PC-3 (cell line): ENCODE measurements around the gene COL25A1. TPM values are rescaled to one million over a fixed set of nuclear protein-coding genes. Genes with fewer than 3 reads are reported as not detected.

Experiments
- ATAC-seq: fragments of 200-7000 bp; cut with Tn5 transposase; 2 replicates; pipeline ENCODE4 v1.9.1; 2020; ENCODE audit warnings: mild to moderate bottlenecking, moderate library complexity
- BruUV-seq: library from RNA; stranded (reverse); fragments of 400-500 nt; replicated peaks from 2 replicates; lab custom pipeline; 2021; lab: Mats Ljungman, UMichigan
- CTCF ChIA-PET: fragments of 300-600 bp; sonication (Branson Sonifier 250); formaldehyde crosslinking; loops from one replicate; lab custom pipeline; 2022; ENCODE audit warnings: antibody characterized with exemption; lab: Charles Lee
- POLR2A ChIA-PET: fragments of 300-600 bp; sonication (Branson Sonifier 250); formaldehyde crosslinking; loops from one replicate; lab custom pipeline; 2022; ENCODE audit warnings: antibody characterized with exemption; ENCODE audit not compliant: unreplicated experiment; lab: Charles Lee
- DNase-seq: peaks from one replicate; pipeline ENCODE4 v3.0.0-alpha.2; 2015
- H2AFZ ChIP-seq: fragments of 300-600 bp; sonication (generic); 2 replicates; pipeline ENCODE4 v1.6.0; 2016; ENCODE audit warnings: antibody characterized with exemption, low read length
- H3F3A ChIP-seq: fragments of 300-600 bp; sonication (generic); one replicate; pipeline ENCODE4 v1.6.0; 2017; ENCODE audit warnings: antibody characterized with exemption, low read length, control low read depth, mild to moderate bottlenecking; ENCODE audit not compliant: unreplicated experiment
- H3K27ac ChIP-seq: fragments of 300-600 bp; sonication (generic); 2 replicates; pipeline ENCODE4 v1.5.1; 2016; ENCODE audit warnings: mild to moderate bottlenecking, low read length
- H3K27me3 ChIP-seq: fragments of 300-600 bp; sonication (generic); 2 replicates; pipeline ENCODE4 v1.6.1; 2016; ENCODE audit warnings: low read length, mixed read lengths
- H3K36me3 ChIP-seq: fragments of 300-600 bp; sonication (generic); 2 replicates; pipeline ENCODE4 v1.6.1; 2016; ENCODE audit warnings: low read depth, mixed run types, low read length, mixed read lengths
- H3K4me1 ChIP-seq: fragments of 300-600 bp; sonication (generic); 2 replicates; pipeline ENCODE4 v1.5.1; 2016; ENCODE audit warnings: low read length; ENCODE audit not compliant: insufficient read depth
- H3K4me2 ChIP-seq: fragments of 300-600 bp; sonication (generic); 2 replicates; pipeline ENCODE4 v1.6.0; 2016; ENCODE audit warnings: low read length
- H3K4me3 ChIP-seq: fragments of 300-600 bp; sonication (generic); 2 replicates; pipeline ENCODE4 v1.5.1; 2016; ENCODE audit warnings: mild to moderate bottlenecking, low read length, mixed read lengths
- H3K79me2 ChIP-seq: fragments of 300-600 bp; sonication (generic); 2 replicates; pipeline ENCODE4 v1.6.1; 2017; ENCODE audit warnings: low read length, mixed read lengths
- H3K9ac ChIP-seq: fragments of 300-600 bp; sonication (generic); 2 replicates; pipeline ENCODE4 v1.6.0; 2016; ENCODE audit warnings: mild to moderate bottlenecking, low read length
- H3K9me2 ChIP-seq: fragments of 300-600 bp; sonication (generic); replicated peaks from 2 replicates; pipeline ENCODE4 v1.6.1; 2016; ENCODE audit warnings: mixed run types, low read length, mixed read lengths
- H3K9me3 ChIP-seq: fragments of 300-600 bp; sonication (generic); 2 replicates; pipeline ENCODE4 v1.6.1; 2016; ENCODE audit warnings: low read length, mixed read lengths
- H4K20me1 ChIP-seq: fragments of 300-600 bp; sonication (generic); 2 replicates; pipeline ENCODE4 v1.6.1; 2016; ENCODE audit warnings: low read length, mixed read lengths
- CTCF ChIP-seq: fragments of 300-600 bp; sonication (generic); conservative IDR thresholded peaks from 2 replicates; pipeline ENCODE4 v1.5.1; 2017; ENCODE audit warnings: antibody characterized with exemption, low read depth, mild to moderate bottlenecking, low read length
- EZH2 ChIP-seq: fragments of 300-600 bp; sonication (generic); IDR thresholded peaks from one replicate; pipeline ENCODE4 v1.6.1; 2017; ENCODE audit warnings: antibody characterized with exemption, mild to moderate bottlenecking, low read length; ENCODE audit not compliant: unreplicated experiment
- EZH2phosphoT487 ChIP-seq: fragments of 300-600 bp; sonication (generic); IDR thresholded peaks from 2 replicates; pipeline ENCODE4 v1.6.1; 2018; ENCODE audit warnings: mild to moderate bottlenecking, antibody characterized with exemption, low read length, borderline replicate concordance
- intact Hi-C: fragments of 100-400 bp; cut with micrococcal nuclease; formaldehyde crosslinking; loops from 2 replicates; pipeline ENCODE4 v1.9.0; 2023
- total RNA-seq: library from RNA; depleted of rRNA; stranded (reverse); fragments of >200 nt; gene quantifications from 2 replicates; pipeline ENCODE4 v1.2.3, GENCODE V29; 2014

The COL25A1 gene
- total RNA-seq, 1 experiment from 2014 or later: not detected

GRCh38 chr4:109044431-109044830 lies 258.0 kb downstream of the COL25A1 start:
- H3K4me1 ChIP-seq: no peaks in the 10 kb centered on the region

GRCh38 chr4:109043286-109043685 lies 259.2 kb downstream of the COL25A1 start:
- H3K27me3 ChIP-seq: peaks cover 6% of the 10 kb centered on the region; the same call in 1 of the 2 replicates
- no peaks in the 10 kb centered on the region for H3K79me2 ChIP-seq
- no peaks in the 10 kb centered on the region for H3F3A ChIP-seq
- no peaks in the 10 kb centered on the region for H4K20me1 ChIP-seq
- no TSS peak for BruUV-seq
- ATAC-seq (no peak), DNase-seq (no peak)
- H3K4me3 ChIP-seq: no peak overlapping the region
- POLR2A ChIA-PET: no interaction called here
- intact Hi-C loops: no loop called here
- H3K9ac ChIP-seq: no peak overlapping the region
- no peak overlapping the region for H2AFZ ChIP-seq
- no peak overlapping the region for H3K27ac ChIP-seq
- CTCF ChIA-PET: no interaction called here
- no peaks in the 10 kb centered on the region for H3K4me1 ChIP-seq
- TF ChIP-seq CTCF: no peak
- no peak for TF ChIP-seq EZH2phosphoT487
- TF ChIP-seq EZH2: no peak
- H3K9me3 ChIP-seq: no peaks in the 10 kb centered on the region
- H3K4me2 ChIP-seq: no peak overlapping the region
- H3K9me2 ChIP-seq: no peaks in the 10 kb centered on the region
- H3K36me3 ChIP-seq: no peaks in the 10 kb centered on the region

More at GRCh38 chr4:109044431-109044830, 258.0 kb downstream of the COL25A1 start:
- no peaks in the 10 kb centered on the region for H3K79me2 ChIP-seq
- no peaks in the 10 kb centered on the region for H3K36me3 ChIP-seq
- no peak overlapping the region for H2AFZ ChIP-seq
- H3K4me2 ChIP-seq: no peak overlapping the region
- no TSS peak for BruUV-seq
- ChIA-PET CTCF (no interaction called here), POLR2A (no interaction called here)
- no peak overlapping the region for H3K4me3 ChIP-seq
- intact Hi-C loops: no loop called here
- H4K20me1 ChIP-seq: no peaks in the 10 kb centered on the region
- H3K27ac ChIP-seq: no peak overlapping the region
- H3K9me3 ChIP-seq: no peaks in the 10 kb centered on the region
- no peak for ATAC-seq
- no peaks in the 10 kb centered on the region for H3K9me2 ChIP-seq
- no peak for TF ChIP-seq EZH2phosphoT487
- TF ChIP-seq CTCF: no peak
- no peak for TF ChIP-seq EZH2
- DNase-seq: no peak
- H3K9ac ChIP-seq: no peak overlapping the region
- H3K27me3 ChIP-seq: peaks cover 6% of the 10 kb centered on the region; the same call in 1 of the 2 replicates
- H3F3A ChIP-seq: no peaks in the 10 kb centered on the region

GRCh38 chr4:109041463-109042360 lies 260.7 kb downstream of the COL25A1 start:
- Histone ChIP-seq H3K4me2 (no peak overlapping the region), H2AFZ (no peak overlapping the region), H3K36me3 (no peaks in the 10 kb centered on the region), H3K27me3 (peaks cover 2% of the 10 kb centered on the region; the same call in 1 of the 2 replicates), H3K9me3 (no peaks in the 10 kb centered on the region), H3K4me1 (no peaks in the 10 kb centered on the region), H4K20me1 (no peaks in the 10 kb centered on the region), H3K79me2 (no peaks in the 10 kb centered on the region), H3K4me3 (no peak overlapping the region), H3K9ac (no peak overlapping the region), H3F3A (no peaks in the 10 kb centered on the region), H3K9me2 (no peaks in the 10 kb centered on the region), H3K27ac (no peak overlapping the region)
- no TSS peak for BruUV-seq
- intact Hi-C loops: no loop called here
- DNase-seq (no peak), ATAC-seq (no peak)
- no peak for TF ChIP-seq EZH2
- TF ChIP-seq CTCF: no peak
- no peak for TF ChIP-seq EZH2phosphoT487
- ChIA-PET CTCF (no interaction called here), POLR2A (no interaction called here)
